HG03469 (cell line): ENCODE measurements around the gene PLPP1.

Source experiments
- ATAC-seq: cut with Tn5 transposase; IDR thresholded peaks from one replicate; pipeline ENCODE4 v1.9.1; 2021; ENCODE audit warnings: mild to moderate bottlenecking, moderate library complexity, moderate number of reproducible peaks; ENCODE audit not compliant: unreplicated experiment

Gene PLPP1

DNA sequence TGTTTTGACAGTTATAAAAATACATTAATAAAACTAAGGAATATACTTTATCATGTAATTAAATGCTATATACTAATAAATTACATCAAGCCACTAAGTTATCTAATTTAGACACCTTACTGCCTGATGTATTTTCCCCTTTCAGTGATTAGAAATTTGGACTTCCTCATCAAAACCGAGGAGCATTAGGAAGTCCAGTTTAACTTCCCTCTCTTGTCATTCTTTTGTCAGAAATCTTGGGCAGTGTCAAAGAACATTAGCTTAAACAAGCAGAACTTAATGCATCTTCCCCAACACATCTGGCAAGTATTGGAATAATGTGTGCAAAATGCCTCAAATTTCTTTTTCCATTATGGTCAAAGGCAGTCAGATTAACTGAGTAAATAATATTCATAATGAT, 81.6 kb downstream of the PLPP1 start:
- ATAC-seq = no peak

DNA sequence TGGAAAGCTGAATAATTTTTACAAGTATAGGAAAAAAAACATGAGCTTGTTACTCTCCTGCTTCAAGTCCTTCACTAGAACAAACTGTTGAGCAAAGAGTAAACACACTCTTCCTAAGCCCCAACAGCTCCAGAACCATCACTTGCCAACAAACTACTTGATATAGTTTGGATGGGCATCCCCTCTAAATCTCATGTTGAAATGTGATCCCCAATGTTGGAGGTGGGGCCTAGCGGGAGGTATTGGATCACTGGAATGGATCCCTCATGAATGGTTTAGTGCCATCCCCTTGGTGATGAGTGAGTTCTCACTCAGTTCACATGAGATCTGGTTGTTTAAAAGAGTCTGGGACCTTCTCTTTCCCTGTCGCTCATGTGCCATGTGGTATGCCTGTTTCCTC, 82.8 kb downstream of the PLPP1 start:
- no peak for ATAC-seq

DNA sequence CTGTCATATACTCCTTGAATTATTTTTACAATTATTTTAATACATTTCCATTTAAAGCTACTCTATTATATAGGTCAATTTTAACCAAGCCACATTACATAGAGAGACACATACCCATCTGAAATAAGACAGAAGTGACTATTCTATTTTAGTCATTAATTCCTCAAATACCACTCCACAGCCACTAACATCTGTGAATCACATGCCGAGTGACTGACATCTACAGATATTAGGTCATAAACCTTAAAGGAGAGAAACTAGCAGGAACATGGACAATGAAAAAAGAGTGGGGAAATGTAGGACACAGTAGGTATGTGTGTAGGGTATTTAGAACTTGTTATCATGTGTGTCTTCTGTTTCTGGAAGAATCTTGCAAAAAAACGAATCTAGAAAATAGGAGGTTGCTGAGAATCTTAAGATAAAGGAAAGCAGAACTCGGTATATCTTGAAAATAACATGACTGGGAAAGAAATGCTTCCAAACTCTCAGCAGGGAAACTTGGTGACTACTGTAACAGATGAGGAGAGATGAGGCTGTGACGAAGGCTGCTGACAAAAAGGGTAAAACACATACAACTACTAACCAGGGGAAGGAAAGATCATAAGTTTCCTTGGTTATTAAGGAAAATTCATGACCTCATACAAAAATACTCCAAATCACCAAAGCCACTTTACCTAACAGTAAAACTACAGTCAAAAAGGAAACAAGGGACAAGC, 84.6 kb downstream of the PLPP1 start:
- ATAC-seq = no peak

DNA sequence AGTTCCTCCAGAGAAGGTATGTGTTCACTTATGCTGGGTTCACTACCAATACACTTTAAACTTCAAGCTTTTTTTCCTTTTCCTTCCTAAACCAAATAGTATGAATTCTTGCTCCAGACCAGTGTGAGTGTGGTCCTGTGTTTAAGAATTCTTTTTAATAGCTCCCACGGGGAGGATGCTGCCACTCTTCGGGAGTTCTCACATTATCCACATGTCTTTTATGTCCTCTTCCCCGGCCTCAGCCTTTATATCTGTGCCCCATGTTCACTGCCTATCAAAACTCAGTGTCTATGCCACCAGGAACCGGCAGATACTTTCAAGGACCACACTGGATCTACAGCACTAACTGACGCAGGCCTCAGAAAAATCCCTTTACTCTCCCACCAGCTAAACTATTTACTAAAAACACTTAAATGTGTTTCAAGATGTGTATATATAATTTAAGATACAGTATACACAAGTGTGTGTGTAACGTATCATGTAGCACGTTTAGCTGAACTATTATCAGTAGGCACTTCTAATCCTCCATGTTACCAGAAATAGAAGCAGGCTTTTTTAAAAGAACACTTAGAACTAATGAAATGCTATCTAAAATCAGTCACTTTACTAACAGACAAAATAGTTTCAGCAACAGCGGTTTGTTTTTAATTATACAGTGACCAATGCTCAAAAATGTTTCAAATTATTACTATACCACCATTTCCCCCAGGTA, 88.0 kb downstream of the PLPP1 start:
- no peak for ATAC-seq

DNA sequence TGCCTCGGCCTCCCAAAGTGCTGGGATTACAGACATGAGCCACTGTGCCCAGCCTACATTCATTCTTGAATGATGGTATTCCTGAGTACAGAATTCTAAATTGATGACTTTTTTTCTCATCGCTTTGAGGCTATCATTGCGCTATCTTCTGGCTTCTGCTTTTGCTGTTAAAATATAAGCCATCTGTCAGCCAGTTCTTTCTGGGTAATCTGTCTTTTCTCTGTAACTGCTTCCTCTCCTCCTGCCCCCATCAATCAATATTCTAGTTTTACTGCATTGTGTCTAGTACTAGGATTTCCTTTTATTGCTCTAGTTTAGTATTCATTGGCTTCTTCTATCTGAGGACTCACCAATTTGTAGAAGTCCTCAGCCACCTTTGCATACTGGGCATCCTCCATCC, 89.0 kb downstream of the PLPP1 start:
- ATAC-seq = no peak

DNA sequence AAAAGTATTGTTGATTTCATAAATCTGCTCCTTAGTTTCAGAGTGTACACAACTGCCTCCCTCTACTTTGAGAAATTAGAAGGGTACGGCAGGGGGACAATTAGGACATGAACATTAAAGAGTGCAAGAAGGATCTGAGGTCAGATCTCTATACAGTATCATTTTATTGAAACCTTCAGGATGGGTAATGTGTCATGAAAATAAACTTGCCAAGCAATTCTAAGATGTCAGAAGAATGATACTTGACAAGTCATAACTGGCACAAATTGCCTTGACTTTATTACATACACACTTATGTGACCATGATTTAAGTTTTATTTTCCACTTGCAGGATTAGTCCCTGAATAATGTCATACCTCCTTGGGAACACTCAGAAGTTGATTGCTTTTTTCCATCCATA, 92.8 kb downstream of the PLPP1 start:
- no peak for ATAC-seq

DNA sequence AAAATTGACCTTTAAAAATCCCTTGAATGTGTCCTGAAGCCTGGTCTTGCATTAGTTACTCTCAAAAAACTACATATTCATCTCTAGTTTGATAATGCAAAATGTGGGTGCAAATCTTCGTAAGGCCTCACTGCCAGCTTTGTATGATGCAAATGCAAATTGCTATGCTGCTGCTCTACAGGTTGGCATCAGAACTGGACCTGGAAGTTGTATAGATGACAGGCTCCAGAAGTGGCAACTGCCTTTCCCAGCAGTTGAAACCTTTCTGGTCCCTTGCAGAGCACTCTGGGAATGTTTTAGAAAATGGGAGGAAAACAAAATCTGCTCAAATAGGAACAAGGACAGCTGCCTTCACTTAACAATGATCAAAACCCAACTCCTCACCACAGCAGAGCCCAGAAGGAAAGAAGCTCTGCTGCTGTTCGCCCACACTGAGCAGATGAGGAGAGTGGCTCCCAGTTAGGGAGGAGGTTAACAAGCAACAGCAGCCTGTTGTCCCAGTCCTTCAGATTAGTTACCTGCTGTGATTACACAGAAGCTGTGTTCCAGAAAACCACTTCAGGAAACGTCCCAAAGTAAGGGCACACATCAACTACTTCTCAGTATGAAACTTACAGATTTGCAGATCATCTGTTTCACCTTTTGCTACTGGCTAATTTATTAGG, 93.5 kb downstream of the PLPP1 start:
- ATAC-seq = no peak

DNA sequence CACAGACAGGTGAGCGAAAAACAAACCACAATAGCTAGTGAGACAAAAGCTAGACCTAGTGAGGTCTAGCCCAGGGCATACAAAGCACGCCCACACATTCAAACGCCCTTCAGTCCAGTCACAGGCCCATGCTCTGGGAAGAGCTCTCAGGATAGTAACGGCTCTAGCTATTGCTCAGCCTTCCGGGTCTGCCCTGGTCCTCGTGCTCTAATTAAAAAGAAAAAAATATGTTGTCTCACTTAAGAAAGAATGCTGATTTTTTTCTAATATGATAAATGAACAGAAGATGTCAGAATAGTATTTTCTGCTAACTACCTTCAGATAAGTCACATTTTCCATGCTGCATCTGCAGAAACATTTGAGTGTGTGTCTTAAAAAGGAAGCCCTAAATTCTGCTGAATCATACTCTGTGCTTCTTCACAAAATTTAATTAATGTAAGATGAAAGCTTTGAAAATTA, 94.5 kb downstream of the PLPP1 start:
- no peak for ATAC-seq

DNA sequence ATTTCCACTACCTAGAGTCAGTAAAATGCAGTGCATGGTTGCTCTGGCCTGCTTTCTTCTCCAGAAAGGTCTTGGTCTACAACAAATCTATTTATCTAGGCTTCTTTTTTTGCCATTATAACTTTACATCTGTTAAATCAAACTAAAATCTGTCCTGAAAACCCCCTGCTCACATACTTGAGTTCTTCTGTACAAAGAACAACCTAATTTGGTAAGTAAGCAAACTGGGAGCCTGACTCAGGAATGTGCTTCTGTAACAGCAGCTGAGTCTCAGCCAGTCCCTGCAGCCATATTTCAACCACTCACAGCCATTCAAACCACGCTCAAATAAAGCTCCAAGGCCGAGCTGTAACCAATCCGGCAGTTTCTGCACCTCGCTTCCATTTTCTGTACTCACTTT, 95.8 kb downstream of the PLPP1 start:
- ATAC-seq = no peak

DNA sequence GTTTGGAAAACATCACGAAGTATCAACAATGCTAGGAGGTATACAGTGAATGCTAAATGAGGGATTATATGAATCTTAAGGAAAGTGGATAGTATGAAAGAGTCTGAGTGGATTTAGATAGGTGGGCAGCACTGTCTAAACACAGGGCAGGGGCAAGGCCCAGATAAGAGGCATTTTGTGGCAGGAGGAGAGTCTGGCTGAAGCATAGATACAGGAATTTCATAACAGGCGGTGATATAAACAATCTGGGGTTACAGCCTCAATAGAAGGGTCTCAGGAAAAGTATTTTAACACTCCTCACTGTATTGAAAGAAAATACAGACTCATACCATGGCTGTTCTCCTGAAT, 96.9 kb downstream of the PLPP1 start:
- no peak for ATAC-seq

DNA sequence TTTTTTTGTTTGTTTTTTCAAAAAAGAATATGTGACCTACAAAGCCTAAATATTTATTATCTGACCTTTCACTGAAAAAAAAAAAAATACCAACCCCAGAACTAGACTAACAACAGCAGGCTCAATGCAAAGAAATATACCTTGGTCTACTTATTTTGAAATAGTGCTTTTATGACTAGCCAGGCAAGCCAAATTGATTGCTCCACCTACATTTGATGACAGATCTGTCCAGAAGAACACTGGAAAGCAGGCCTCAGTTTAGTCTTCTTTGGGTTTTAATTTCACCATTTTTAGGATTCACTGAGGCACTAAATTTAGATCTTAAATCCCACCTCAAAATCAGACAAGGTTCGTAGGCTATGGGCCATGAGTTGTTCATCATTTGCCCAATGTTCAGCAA, 97.3 kb downstream of the PLPP1 start:
- no peak for ATAC-seq

DNA sequence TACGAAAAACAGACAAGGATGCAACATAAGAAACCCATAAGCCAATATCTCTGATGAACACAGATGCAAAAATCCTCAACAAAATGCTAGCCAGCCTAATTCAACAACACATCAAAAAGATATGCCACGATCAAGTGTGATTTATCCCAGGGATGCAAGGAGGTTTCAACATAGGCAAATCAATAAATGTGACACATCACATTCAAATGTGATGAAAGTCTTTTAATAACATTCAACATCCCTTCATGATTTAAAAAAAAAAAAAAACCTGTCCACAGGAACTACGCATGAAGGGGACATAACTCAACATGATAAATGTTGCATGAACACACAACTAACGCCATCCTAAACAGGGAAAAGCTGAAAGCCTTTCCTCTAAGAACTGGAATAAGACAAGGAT, 102.2 kb downstream of the PLPP1 start:
- no peak for ATAC-seq

DNA sequence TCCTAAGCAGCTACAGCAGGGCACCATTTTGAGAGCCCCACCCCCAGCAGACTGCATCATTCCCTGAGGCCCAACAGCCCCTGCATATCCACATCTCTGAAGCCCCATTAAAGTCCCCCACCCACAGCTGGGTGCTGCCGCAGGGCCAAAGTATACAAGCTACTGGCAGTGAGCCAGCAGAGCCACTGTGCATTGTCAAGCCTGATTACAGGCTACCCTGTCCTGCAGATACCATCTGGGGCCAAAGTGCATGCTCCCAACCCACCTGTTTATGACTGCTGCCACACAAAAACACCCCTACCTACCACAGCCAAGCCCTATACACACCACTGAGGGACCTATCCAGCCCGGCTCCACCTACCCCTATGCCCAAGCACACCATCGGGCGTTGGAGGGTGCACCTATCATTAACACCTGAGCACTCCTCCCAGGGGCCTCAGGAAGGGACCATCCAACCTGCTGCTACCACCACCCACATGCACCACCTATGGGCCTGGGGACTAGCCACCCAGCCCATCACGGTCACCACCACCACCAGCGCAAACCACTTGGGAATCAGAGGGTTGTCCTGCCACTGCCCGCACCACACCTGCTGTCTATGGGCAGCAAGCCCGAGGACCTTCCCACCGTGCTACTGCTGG, 105.0 kb downstream of the PLPP1 start:
- ATAC-seq = no peak

DNA sequence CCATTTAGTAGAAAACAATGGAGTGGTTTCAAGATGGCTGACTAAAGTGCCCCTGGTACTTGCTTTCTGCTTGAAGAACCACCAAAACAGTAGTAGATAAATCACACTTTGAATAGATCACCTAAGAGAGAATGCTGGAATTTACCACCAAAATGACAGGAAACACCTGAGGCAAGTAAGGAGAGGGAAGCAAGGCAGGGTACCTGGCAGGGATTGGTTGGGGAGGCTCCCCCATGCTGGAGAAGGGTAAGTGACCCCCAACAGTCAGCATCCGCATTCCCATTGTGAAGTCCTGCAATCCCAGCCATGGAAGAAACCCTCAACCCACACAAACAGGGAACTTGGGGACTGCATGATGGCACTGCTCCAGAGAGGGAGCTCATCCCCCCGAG, 105.5 kb downstream of the PLPP1 start:
- ATAC-seq = no peak

DNA sequence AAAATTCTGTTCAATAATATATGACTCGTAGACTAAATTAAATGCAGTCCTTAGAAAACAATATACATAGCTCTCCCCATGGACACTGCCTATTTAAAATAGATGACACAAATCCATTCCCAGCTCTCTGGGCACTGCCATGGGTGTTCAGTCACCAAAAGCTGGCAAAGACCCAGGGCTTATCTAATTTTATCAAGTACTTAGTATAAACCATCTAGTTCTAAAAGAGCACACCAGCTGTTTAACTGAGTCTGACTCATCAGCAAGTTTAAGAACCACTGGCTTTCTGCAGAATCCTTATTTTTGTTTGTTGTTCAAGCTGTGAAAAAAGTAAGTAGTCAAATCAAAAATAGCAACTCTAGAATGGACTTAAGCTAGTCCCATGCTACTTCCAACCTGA, 107.6 kb downstream of the PLPP1 start:
- no peak for ATAC-seq

DNA sequence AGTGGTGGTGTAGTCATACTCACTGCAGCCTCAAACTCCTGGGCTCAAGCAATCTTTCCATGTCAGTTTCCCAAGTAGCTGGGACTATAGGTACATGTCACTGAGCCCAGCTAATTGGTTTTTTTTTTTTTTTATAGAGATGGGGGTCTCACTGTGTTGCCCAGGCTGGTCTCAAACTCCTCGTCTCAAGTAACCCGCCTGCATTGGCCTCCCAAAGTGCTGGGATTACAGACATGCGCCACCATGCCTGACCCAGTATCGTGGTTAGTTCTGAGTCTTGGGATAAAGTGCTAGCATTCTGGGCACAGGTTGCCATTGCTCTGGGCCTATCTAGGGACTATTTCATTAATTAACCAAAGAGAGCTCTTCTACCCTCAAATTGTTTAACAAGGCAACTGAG, 108.3 kb downstream of the PLPP1 start:
- no peak for ATAC-seq

DNA sequence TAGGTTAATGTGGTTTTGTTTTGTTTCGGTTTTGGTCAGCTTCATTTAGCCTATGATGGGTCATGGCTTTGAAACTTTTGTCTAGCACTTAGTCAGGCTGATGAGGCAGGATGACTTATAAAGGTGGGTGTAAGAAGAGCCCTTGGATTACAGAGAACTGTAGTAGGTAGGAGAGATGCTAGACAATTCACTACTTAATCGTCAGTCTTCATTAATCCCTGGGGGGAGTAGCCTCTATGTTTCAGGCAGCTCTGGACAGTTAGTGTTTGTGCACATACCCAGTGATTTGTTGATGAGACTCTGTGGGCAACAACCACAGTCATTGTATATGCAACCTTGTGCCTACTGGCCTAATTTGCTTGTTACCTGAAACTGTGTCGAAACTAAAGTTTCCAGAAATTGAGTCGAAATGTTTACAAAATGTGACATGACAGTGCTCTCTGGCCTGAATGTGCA, 113.7 kb downstream of the PLPP1 start:
- ATAC-seq = peak; percentile 98

DNA sequence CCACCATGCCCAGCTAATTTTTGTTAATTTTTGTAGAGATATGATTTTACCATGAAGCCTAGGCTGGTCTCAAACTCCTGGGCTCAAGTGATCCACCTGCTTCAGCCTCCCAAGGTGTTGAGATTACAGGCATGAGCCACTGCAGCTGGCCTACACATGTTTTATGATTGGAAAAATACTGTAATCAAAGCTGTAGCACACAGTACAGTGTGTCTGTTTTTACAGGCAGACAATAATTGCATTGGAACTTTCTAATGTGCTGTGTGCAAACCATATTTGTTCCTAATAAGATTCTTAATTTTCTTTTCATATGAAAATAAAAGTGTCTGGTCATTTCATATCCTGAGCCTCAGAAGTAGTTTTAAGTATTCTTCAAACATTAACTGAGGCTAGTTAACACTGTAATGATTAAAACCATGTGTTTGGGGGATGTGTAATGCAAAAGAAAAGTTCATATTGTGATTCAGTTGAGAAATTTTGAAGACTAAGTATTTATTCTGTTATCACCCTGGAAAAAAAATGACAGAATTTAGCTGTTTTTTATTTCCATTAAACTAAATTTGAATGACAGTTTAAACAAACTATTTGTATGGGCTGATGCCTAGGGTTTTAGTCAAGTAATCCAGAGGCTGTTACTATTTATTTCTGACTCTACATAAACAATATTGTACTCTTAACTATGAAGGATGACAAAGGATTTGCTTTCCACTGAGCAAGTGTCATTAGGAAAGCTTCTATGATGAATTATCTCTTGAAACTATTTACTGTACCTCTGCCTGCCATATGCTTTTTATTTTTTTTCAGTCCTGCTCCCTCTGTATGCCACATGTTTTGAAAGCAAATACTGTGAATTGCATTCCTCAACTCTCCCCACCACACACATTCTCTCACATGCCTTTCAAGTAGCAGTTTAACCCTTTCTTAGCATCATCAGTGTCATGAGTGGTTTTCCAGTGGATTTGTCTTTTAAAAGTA, 115.5 kb downstream of the PLPP1 start:
- no peak for ATAC-seq

DNA sequence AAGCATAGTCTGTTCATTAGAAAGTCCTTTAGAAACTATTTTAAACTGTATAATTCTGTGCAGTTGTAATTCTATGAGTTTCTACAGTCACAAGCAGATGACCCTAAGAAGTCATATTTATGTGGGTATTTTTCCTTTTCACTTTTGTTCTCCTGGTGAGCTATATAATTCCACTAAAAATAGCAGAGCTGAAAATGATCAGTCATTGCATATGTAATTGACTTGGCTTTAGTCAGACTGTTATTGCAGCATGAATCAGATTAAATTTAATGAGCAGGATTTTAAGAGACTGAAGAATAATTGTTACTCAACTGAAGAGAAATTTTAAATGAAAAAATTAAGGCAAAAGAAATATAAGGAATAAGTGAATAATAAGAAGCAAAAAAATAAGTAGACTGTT, 118.5 kb downstream of the PLPP1 start:
- ATAC-seq = no peak

DNA sequence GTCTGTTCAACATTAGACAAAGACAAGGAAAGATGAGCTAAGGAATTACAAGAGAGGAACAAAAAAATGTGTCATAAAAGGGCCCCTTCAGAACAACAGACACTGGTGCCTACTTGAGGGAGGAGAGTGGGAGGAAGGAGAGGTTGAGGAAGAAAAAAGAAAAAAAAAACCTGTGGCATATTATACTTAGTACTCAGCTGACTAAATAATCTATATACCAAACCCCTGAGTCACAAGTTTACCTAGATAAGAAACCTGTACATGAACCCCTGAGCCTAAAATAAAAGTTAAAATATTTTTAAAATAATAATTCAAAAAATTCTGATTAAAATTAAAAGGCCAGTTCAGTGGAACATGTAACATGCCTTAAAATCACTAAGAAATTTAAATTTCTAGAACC, 119.7 kb downstream of the PLPP1 start:
- no peak for ATAC-seq
